Aorta (tissue), 5 donors: ENCODE data around the gene ARID1B. TPM values are rescaled to one million over a fixed set of nuclear protein-coding genes. Genes with fewer than 3 reads are reported as not detected.

Experiments used
- ATAC-seq: fragments of 200-7000 bp; cut with Tn5 transposase; one replicate; pipeline ENCODE4 v1.9.1; 2022; ENCODE audit warnings: moderate library complexity; ENCODE audit not compliant: low FRiP score
- DNase-seq, 2 donors: peaks; one replicate each; pipeline ENCODE4 v3.0.0-alpha.2; 2020
- H3K27ac ChIP-seq, 2 donors: one replicate each; pipeline ENCODE4 v1.5.1; 2013; ENCODE audit warnings: low read length in 2 of 2, mild to moderate bottlenecking in 2 of 2, moderate library complexity in 2 of 2, control low read depth in 1 of 2, inconsistent platforms in 1 of 2, low read depth in 1 of 2
- H3K27me3 ChIP-seq, 2 donors: one replicate each; pipeline ENCODE4 v1.6.1; 2013; ENCODE audit warnings: control low read depth in 1 of 2, low read length in 1 of 2, mild to moderate bottlenecking in 1 of 2, moderate library complexity in 1 of 2; ENCODE audit not compliant: insufficient read depth in 2 of 2, control insufficient read depth in 1 of 2
- H3K36me3 ChIP-seq, 2 donors: one replicate each; pipeline ENCODE4 v1.6.1; 2013; ENCODE audit warnings: control low read depth in 1 of 2, low read length in 1 of 2, mild to moderate bottlenecking in 1 of 2; ENCODE audit not compliant: insufficient read depth in 2 of 2, control insufficient read depth in 1 of 2
- H3K4me1 ChIP-seq, 2 donors: one replicate each; pipeline ENCODE4 v1.6.1; 2013; ENCODE audit warnings: low read length in 2 of 2, control low read depth in 1 of 2, mild to moderate bottlenecking in 1 of 2, moderate library complexity in 1 of 2; ENCODE audit not compliant: insufficient read depth in 2 of 2, control insufficient read depth in 1 of 2
- H3K4me3 ChIP-seq, 2 donors: one replicate each; pipeline ENCODE4 v1.5.1; 2013; ENCODE audit warnings: low read length in 2 of 2, control low read depth in 1 of 2, mild to moderate bottlenecking in 1 of 2
- H3K9me3 ChIP-seq: one replicate; pipeline ENCODE4 v1.6.1; 2013; ENCODE audit warnings: mild to moderate bottlenecking, low read length; ENCODE audit not compliant: control insufficient read depth
- WGBS, 2 donors: extraction: QIAGEN DNeasy Blood & Tissue Kit; methylation state at CpG; one replicate each; pipeline ENCODE4 v1.1.7; 2013; 5-methylcytosine and 5-hydroxymethylcytosine counted together
- intact Hi-C, 2 donors: fragments of 100-400 bp; cut with DNase I; formaldehyde crosslinking; loops; one replicate each; pipeline versions ENCODE4 v1.14.2 to v1.15.0; 2022
- polyA plus RNA-seq, 2 donors: library from polyadenylated mRNA; stranded (reverse); fragments of 200-250 nt; gene quantifications; one replicate each; pipeline ENCODE4 v1.2.3, GENCODE V29; 2013
- total RNA-seq, 2 donors: library from RNA; stranded (reverse); fragmentation: NEBNext Ultra II Directional; extraction: Animal tissue kit (Norgen Biotek cat#: 25700); gene quantifications; one replicate each; pipeline ENCODE4 v1.2.1, GENCODE V29; 2021
- donor health status: healthy with polysubstance abuse.
- donor health status: Bipolar disorder and iron deficiency.
- donor health status: DM: no; HTN: no; CAD: no.
- donor health status: DM: no; HTN: no; CAD: no.
- donor health status: DM: yes; HTN: yes; CAD: no.

ARID1B gene
- total and polyA plus RNA-seq, 4 donors, result 6.5 to 143 (median 54.5) TPM

DNA sequence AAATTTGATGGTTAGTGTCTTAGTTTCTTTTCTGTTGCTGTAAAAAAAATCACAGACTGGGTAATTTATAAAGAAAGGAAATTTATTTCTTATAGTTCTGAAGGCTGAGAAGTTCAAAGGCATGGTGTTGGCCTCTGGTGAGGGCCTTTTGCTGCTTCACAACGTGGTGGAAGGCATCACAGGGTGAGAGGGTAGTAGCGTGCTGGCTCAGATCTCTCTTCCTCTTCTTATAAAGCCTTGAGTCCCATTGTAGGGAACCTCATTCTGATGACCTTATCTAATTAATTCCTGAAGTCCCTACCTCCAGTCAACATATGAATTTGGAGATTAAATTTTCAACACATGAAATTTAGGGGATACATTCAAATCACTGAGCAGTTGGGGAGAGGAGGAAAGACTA lies 62.0 kb downstream of the ARID1B start:
- 70 to 75% methylated on average over 2 of the region's 2 CpGs for WGBS, 2 donors
- DNase-seq, result no peak
- Histone ChIP-seq H3K27me3 (no peaks in the 10 kb centered on the region), H3K27ac (no peak overlapping the region), H3K4me1 (peaks cover 3 to 23% of the 10 kb centered on the region in 2 donors), H3K36me3 (no peaks in the 10 kb centered on the region), H3K9me3 (no peaks in the 10 kb centered on the region), H3K4me3 (no peak overlapping the region)
- intact Hi-C loops, result no loop called here
- ATAC-seq, result no peak

DNA sequence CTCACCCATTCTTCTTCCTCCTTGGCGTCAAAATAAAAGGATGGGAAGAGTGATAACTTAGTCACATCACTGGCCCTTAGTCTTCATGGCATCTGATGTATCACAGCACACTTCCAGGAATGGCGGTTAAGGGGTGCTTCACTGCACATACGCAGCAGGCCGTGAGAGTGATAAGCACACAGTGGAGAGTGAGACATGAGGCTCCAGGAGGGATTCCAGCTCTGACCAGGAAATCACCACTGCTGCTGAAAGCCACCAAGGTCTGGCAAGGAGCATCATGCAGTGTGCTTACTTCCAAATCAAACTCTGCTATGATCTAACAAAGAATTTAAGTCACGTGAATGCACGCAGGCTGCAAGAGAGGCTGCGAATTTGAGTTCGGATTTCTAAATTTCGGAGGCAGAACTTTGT lies 62.4 kb downstream of the ARID1B start:
- Histone ChIP-seq H3K27me3 (no peaks in the 10 kb centered on the region), H3K36me3 (no peaks in the 10 kb centered on the region), H3K4me3 (no peak overlapping the region), H3K9me3 (no peaks in the 10 kb centered on the region), H3K27ac (peak overlapping the region in 1 of 2 donors; percentile 6), H3K4me1 (peaks cover 3 to 22% of the 10 kb centered on the region in 2 donors)
- intact Hi-C loops, result no loop called here
- peak in 1 of 2 donors; percentile 59 for DNase-seq
- 6 to 14% methylated on average over 9 of the region's 9 CpGs for WGBS, 2 donors
- peak; percentile 70 for ATAC-seq

DNA sequence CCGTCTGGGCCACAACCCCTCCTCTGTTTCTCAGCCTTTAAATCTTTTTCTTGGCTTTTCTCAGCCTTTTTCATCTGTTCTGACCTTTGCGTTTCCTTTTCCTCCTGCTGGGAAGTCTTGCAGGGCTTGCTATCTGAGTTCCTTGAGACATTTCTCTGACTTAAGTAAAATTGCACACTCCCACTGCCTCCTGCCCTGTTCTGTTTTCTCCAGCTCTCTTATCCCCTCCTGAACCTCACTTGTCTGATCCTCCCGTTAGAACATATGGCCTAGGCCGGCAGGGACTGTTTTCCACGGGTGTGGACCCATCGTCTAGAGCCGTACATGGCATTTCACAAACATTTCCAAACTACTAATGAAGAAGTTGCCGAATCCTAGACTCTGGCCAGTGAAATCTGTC lies 63.0 kb downstream of the ARID1B start:
- Histone ChIP-seq H3K4me1 (peaks cover 3 to 21% of the 10 kb centered on the region in 2 donors), H3K36me3 (no peaks in the 10 kb centered on the region), H3K27ac (peak overlapping the region in 1 of 2 donors; percentile 17), H3K9me3 (no peaks in the 10 kb centered on the region), H3K27me3 (no peaks in the 10 kb centered on the region), H3K4me3 (no peak overlapping the region)
- intact Hi-C loops, result no loop called here
- ATAC-seq (peak; percentile 5), DNase-seq (no peak)
- 4 to 5% methylated on average over 8 of the region's 8 CpGs for WGBS, 2 donors

DNA sequence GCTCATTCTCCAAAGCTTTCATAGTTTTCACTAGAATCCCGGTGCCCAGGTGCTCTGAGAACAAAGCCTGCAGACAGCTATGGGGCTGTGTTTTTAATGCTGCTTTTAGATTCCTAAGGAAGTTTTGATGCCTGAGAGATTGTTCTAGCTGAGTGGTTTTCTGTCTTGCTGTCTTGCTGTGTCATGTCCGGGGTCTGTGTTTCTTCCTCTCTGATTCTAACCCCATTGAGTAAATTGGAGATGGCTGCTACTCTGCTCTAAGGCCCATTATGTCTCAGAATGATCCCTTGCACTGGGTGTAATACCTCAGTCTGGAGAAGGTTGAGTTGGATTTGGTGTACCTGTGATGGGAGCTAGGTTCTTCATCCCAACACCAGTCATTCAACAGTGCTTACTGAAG lies 63.4 kb downstream of the ARID1B start:
- 22 to 32% methylated on average over 2 of the region's 2 CpGs for WGBS, 2 donors

DNA sequence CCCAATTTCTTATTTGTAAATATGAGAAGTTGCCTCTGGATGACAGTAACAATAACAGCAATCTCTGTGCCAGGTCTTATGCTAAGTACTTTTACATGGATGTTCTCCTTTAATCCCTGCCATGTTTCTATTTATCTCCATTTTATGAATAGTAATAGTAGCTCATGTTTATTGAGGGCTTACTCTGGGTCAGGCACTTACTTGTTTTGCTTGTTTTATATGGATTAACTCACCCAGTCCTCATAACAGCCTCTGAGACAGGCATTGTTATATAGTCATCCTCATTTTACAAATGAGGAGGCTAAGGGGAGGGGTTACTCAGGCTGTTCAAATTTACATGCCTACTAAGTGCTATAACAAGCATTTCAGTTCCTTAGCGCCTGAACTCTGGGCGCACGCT lies 64.3 kb downstream of the ARID1B start:
- H3K27ac ChIP-seq, result no peak overlapping the region
- DNase-seq (no peak), ATAC-seq (no peak)
- peaks cover 3 to 21% of the 10 kb centered on the region in 2 donors for H3K4me1 ChIP-seq
- H3K9me3 ChIP-seq, result no peaks in the 10 kb centered on the region
- 97% methylated on average over 3 of the region's 3 CpGs for WGBS, 2 donors
- H3K36me3 ChIP-seq, result no peaks in the 10 kb centered on the region
- H3K27me3 ChIP-seq, result no peaks in the 10 kb centered on the region
- intact Hi-C loops, result no loop called here
- H3K4me3 ChIP-seq, result no peak overlapping the region

More for the DNA sequence above, 63.4 kb downstream of the ARID1B start:
- peak overlapping the region in 1 of 2 donors; percentile 8 for H3K27ac ChIP-seq
- DNase-seq (no peak), ATAC-seq (no peak)
- no peaks in the 10 kb centered on the region for H3K27me3 ChIP-seq
- peaks cover 3 to 21% of the 10 kb centered on the region in 2 donors for H3K4me1 ChIP-seq
- intact Hi-C loops, result no loop called here
- no peaks in the 10 kb centered on the region for H3K36me3 ChIP-seq
- no peak overlapping the region for H3K4me3 ChIP-seq
- no peaks in the 10 kb centered on the region for H3K9me3 ChIP-seq

DNA sequence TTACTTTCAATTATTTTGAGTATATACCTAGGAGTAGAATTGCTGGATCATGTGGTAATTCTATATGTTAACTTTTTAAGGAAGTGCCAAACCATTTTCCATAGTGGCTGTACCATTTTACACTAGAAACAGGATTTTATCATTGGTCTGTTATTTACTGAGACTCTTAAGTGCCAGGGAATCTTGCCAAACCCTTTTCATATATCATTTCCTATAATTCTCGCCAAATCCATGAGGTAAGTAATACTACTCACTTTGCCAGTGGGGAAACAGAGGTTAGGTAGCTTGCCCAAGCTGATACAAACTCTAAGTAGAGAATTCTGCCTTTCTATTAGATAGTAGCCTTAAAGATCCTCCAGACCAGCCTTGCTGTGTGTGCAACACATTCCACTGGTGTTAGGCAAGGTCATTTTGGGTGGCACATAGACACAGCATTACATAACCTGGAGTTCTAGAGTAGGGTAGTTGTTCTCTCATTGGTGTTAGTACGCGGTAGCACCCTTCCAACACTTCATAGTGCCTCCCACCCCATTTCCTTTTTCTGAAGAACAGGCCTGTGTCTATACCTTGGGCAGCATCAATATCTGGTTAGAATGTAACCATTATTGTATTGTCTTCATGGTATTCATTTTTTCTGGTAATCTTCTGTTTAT lies 65.5 kb downstream of the ARID1B start:
- Histone ChIP-seq H3K4me3 (no peak overlapping the region), H3K4me1 (peaks cover 3 to 21% of the 10 kb centered on the region in 2 donors), H3K27me3 (no peaks in the 10 kb centered on the region), H3K9me3 (no peaks in the 10 kb centered on the region), H3K36me3 (no peaks in the 10 kb centered on the region), H3K27ac (no peak overlapping the region)
- WGBS, 2 donors, result 51 to 57% methylated on average over 3 of the region's 3 CpGs
- intact Hi-C loops, result no loop called here
- DNase-seq, result no peak
- no peak for ATAC-seq

DNA sequence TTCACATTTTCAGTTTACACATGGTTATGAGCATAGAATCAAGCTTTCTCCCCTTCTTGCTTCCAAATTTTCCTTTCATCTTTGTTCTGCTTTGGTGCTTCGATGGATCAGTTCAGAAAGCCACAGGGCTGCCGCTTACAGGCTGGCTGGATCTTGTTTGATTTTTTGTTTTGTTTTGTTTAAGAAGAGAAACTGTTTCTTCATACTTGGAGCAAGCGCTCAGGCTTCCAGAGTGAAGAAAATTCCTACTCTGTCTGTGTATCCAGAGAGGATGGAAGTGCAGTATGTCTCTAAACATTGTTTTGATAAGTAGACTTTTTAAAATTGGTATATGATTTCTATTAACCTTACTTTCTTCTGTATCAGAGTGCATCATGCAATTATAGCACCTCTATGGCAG lies 66.9 kb downstream of the ARID1B start:
- H3K36me3 ChIP-seq, result no peaks in the 10 kb centered on the region
- DNase-seq (no peak), ATAC-seq (no peak)
- H3K4me3 ChIP-seq, result no peak overlapping the region
- intact Hi-C loops, result no loop called here
- 5 to 12% methylated on average over 3 of the region's 3 CpGs for WGBS, 2 donors
- no peaks in the 10 kb centered on the region for H3K27me3 ChIP-seq
- H3K4me1 ChIP-seq, result peaks cover 2 to 21% of the 10 kb centered on the region in 2 donors
- no peak overlapping the region for H3K27ac ChIP-seq
- no peaks in the 10 kb centered on the region for H3K9me3 ChIP-seq

DNA sequence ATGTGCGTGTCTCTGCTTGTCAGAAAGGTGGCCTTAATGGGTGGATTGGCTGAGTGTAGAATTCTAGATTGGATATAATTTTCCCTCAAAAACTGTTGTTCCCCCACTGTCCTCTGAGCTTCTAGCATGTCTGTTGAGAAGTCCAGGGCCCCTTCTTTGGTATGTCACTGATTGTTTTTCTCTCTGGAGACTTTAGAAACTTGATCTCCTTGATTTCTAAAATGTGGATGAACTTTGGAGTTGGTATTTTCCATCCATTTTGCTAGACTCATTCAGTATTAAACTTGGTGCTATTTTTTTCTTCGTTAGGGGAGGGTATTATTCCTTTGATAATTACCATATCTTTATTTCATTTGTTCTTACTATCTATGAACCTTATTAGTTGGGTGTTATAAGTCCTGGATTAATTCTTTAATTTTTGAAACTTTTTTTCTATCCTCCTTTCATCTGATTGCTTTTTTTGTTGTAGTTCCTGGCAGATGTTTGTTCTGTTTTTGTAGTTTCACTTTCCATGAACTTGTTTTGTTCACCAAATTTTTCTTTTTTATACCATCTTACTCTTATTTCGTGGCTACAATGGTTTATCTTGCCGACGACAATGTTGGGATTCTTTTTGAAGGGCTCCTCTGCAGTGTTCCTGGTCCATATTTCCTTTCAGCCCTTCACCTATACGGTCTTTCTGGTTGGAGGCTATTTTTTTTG lies 68.4 kb downstream of the ARID1B start:
- intact Hi-C loops, result no loop called here
- no peaks in the 10 kb centered on the region for H3K9me3 ChIP-seq
- ATAC-seq (no peak), DNase-seq (no peak)
- peaks cover 2 to 14% of the 10 kb centered on the region in 2 donors for H3K4me1 ChIP-seq
- H3K36me3 ChIP-seq, result no peaks in the 10 kb centered on the region
- no peaks in the 10 kb centered on the region for H3K27me3 ChIP-seq
- no peak overlapping the region for H3K27ac ChIP-seq
- H3K4me3 ChIP-seq, result no peak overlapping the region
- WGBS, 2 donors, result 83 to 85% methylated on average over 6 of the region's 6 CpGs
